GM12874 (cell line): ENCODE measurements around the gene PHTF2.

Source experiments
- CTCF ChIP-seq: IDR thresholded peaks from 2 replicates; pipeline ENCODE4 v1.5.1; 2011; ENCODE audit warnings: low read depth, mild to moderate bottlenecking, control low read depth, low read length, moderate library complexity; ENCODE audit not compliant: insufficient read depth

Gene PHTF2

GRCh38 chr7:77908664-77909063, 110.1 kb downstream of the PHTF2 start:
- no peak for TF ChIP-seq CTCF

GRCh38 chr7:77910124-77910523, 111.6 kb downstream of the PHTF2 start:
- TF ChIP-seq CTCF = 0 out of 2 replicates have a peak, but pooled peaks have one; percentile 1

GRCh38 chr7:77912293-77912692, 113.7 kb downstream of the PHTF2 start:
- no peak for TF ChIP-seq CTCF

- no peak for TF ChIP-seq CTCF
Observed at GRCh38 chr7:77913977-77914607, 115.5 kb downstream of the PHTF2 start.

GRCh38 chr7:77917500-77918262, 119.1 kb downstream of the PHTF2 start:
- no peak for TF ChIP-seq CTCF

GRCh38 chr7:77918676-77919075, 120.1 kb downstream of the PHTF2 start:
- TF ChIP-seq CTCF = no peak

- TF ChIP-seq CTCF = no peak
Observed at GRCh38 chr7:77923419-77923818, 124.8 kb downstream of the PHTF2 start.
